Measurements from ENCODE around the gene C1QTNF8. TPM values are rescaled to one million over a fixed set of nuclear protein-coding genes. Genes with fewer than 3 reads are reported as not detected.

Gene C1QTNF8
- total RNA-seq, 1 donor from 2014 or later = not detected

DNA sequence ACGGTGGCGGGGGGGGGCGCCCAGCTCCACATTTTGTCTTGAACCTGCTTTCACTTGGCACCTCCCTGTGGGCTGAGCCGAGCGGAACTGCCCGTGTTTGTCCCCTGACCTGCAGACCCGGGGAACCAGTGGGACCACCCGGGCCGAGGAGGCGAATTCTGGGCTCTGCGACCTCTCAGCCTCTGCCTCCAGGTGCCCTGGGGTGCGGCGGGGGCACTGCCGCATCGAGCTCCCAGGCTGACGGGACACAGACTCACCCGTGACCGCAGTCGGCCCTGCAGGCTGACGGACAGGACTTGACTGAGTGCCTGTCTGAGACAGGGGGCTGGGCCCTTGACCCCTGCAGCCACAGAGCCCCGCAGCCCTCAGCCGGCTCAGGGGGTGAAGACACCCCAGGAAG, 11.1 kb upstream of the C1QTNF8 start:
- H3K9me3 Mint-ChIP-seq = no peaks in the 10 kb centered on the region
- H3K4me3 Mint-ChIP-seq = no peak overlapping the region
- no peak for DNase-seq (ENCODE audit: extremely low spot score, unreplicated experiment)
- H3K27me3 Mint-ChIP-seq = peaks cover 11% of the 10 kb centered on the region
- H3K4me1 Mint-ChIP-seq (ENCODE audit: unreplicated experiment) = no peaks in the 10 kb centered on the region
- no peaks in the 10 kb centered on the region for H3K36me3 Mint-ChIP-seq
- TF ChIP-seq CTCF (conservative IDR thresholded peaks at IDR 0.05) = no peak
- H3K27ac Mint-ChIP-seq = no peak overlapping the region

- DNase-seq (ENCODE audit: extremely low spot score, unreplicated experiment) = no peak
- H3K9me3 Mint-ChIP-seq = no peaks in the 10 kb centered on the region
- no peak overlapping the region for H3K27ac Mint-ChIP-seq
- H3K4me3 Mint-ChIP-seq = no peak overlapping the region
- no peaks in the 10 kb centered on the region for H3K4me1 Mint-ChIP-seq (ENCODE audit: unreplicated experiment)
- no peak for TF ChIP-seq CTCF (conservative IDR thresholded peaks at IDR 0.05)
- no peaks in the 10 kb centered on the region for H3K36me3 Mint-ChIP-seq
- peaks cover 11% of the 10 kb centered on the region for H3K27me3 Mint-ChIP-seq
Observed at GRCh38 chr16:1106659-1107058, 10.6 kb upstream of the C1QTNF8 start.

DNA sequence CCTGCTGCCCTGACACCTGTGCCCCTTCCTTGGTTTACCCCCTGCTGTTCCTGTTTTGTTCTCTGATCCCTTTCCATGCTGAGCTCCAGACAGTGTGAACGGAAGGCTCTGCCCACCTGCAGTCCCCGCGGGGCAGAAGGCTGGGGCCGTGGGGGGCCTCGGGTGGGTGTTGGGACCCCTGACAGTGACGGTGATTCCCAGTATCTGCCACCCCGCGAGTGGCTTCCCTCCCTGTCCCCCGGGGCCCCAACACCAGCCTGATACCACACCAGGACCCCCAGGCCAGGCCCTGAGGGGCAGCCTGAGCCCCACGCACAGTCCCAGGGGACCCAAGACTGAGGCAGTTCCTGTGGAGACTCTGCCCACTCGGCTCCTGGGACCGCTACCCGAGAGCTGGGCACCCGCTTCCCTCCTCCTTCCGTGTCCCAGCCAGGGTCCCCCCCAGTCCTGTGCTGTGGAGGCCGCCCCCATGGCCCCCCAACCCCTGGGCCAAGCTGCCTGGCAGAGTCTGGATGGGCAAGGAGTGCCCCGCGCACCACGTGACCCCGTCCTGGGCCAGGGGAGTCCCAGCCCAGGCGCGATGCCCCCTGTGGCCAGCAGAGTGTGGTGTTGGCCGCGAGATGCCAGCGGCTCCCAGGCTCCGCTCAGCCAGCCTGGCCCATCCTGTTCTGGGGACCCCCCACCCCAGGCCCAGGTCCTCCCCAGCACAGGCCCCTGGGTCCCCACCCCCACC, 10.0 kb upstream of the C1QTNF8 start:
- Mint-ChIP-seq H3K4me3 (no peak overlapping the region), H3K9me3 (no peaks in the 10 kb centered on the region), H3K27ac (no peak overlapping the region), H3K36me3 (no peaks in the 10 kb centered on the region), H3K4me1 (ENCODE audit: unreplicated experiment) (no peaks in the 10 kb centered on the region), H3K27me3 (peaks cover 9% of the 10 kb centered on the region)
- peak; percentile 97 for TF ChIP-seq CTCF (conservative IDR thresholded peaks at IDR 0.05)
- no peak for DNase-seq (ENCODE audit: extremely low spot score, unreplicated experiment)

- Mint-ChIP-seq H3K27ac (no peak overlapping the region), H3K4me3 (no peak overlapping the region), H3K27me3 (peaks cover 3% of the 10 kb centered on the region), H3K9me3 (no peaks in the 10 kb centered on the region), H3K36me3 (no peaks in the 10 kb centered on the region), H3K4me1 (ENCODE audit: unreplicated experiment) (no peaks in the 10 kb centered on the region)
- DNase-seq (ENCODE audit: extremely low spot score, unreplicated experiment) = no peak
- no peak for TF ChIP-seq CTCF (conservative IDR thresholded peaks at IDR 0.05)
Observed at GRCh38 chr16:1103636-1103980, 7.6 kb upstream of the C1QTNF8 start.

DNA sequence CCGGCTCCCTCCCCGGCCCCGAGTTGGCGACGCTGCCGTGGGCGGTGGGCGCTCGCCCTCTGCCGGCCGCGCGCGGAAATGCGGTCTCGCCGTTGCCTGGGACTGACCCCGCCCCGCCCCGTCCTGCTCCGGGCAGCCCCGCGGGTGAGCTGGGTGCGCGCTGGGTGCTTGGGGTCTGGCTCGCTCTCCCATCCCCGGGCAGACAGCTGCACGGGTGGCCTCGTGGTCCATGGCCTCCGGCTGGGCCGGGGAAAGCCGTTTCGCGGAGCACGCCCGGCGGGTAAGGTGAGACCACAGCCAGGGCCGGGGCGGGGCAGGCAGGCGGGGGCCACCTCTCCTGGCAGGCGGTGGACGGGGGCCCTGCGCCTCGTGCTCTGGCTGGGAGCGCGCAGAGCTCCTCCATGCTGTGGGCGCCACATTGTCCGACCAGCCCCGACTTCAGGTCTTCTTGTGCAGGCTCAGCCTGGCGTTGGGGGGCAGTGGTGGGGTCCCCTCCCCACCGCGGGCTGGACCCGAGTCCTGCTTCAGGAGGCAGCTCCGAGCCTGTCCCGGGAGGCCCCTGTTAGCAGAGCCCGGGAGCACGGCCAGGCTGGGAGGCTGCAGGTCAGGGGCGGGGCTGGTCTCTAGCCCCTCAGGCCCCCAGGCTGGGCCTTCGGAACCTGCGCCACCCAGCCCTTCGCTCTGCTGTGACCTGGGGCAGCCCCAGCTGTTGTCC, 7.0 kb upstream of the C1QTNF8 start:
- H3K4me3 Mint-ChIP-seq = no peak overlapping the region
- no peaks in the 10 kb centered on the region for H3K9me3 Mint-ChIP-seq
- H3K27me3 Mint-ChIP-seq = peaks cover 3% of the 10 kb centered on the region
- H3K36me3 Mint-ChIP-seq = no peaks in the 10 kb centered on the region
- no peak overlapping the region for H3K27ac Mint-ChIP-seq
- peak; percentile 79 for TF ChIP-seq CTCF (conservative IDR thresholded peaks at IDR 0.05)
- peak; percentile 83 for DNase-seq (ENCODE audit: extremely low spot score, unreplicated experiment)
- no peaks in the 10 kb centered on the region for H3K4me1 Mint-ChIP-seq (ENCODE audit: unreplicated experiment)
